HEK293 (cell line): Measurements from ENCODE around the gene SFTPA1.
"Not testable (repeated sequence)": the region's sequence is repeated elsewhere in the genome, so short reads cannot be mapped to it uniquely, and the experiment has no call there.

Source experiments
- CTCF ChIA-PET: fragments of 350-600 bp; formaldehyde crosslinking; extraction: SDS; loops from one replicate; lab custom pipeline; 2021; ENCODE audit warnings: antibody characterized with exemption; lab: Yijun Ruan, JAX
- POLR2A ChIA-PET: fragments of 300-600 bp; formaldehyde crosslinking; extraction: SDS; loops from one replicate; lab custom pipeline; 2020; ENCODE audit warnings: antibody characterized with exemption, inconsistent platforms; lab: Yijun Ruan, JAX
- H3K27ac ChIP-seq: fragments of 200-500 bp; sonication (Bioruptor generic); 2 replicates; pipeline ENCODE4 v1.5.1; 2014; ENCODE audit warnings: low read depth, low read length, control low read depth, inconsistent platforms; ENCODE audit errors: extremely low read depth
- H3K36me3 ChIP-seq, 2 experiments: fragments of 200-500 bp in 1 of 2; sonication (Bioruptor generic) in 1 of 2; 1 replicate in 1 of 2; 2 replicates in 1 of 2; pipeline ENCODE4 v1.5.1; 2014 to 2017; ENCODE audit warnings: inconsistent platforms in 2 of 2, low read length in 2 of 2; ENCODE audit not compliant: control insufficient read depth in 2 of 2, insufficient read depth in 1 of 2
- H3K4me1 ChIP-seq: fragments of 200-500 bp; sonication (Bioruptor generic); 2 replicates; pipeline ENCODE4 v1.5.1; 2014; ENCODE audit warnings: mild to moderate bottlenecking, low read length, inconsistent platforms; ENCODE audit not compliant: control insufficient read depth, insufficient read depth
- H3K4me3 ChIP-seq: 2 replicates; pipeline ENCODE4 v1.5.1; 2011; ENCODE audit warnings: low read depth, mild to moderate bottlenecking, control low read depth, low read length, moderate library complexity
- H3K9me3 ChIP-seq: fragments of 200-500 bp; sonication (Bioruptor generic); 2 replicates; pipeline ENCODE4 v1.5.1; 2014; ENCODE audit warnings: low read depth, low read length, inconsistent platforms; ENCODE audit not compliant: control insufficient read depth, insufficient read depth
- EGR2 ChIP-seq: fragments of 450-650 bp; formaldehyde crosslinking; IDR thresholded peaks from 2 replicates; pipeline ENCODE4 v1.5.1; 2016; ENCODE audit warnings: low read depth, missing biosample characterization, missing genetic modification characterization
- ELK4 ChIP-seq: IDR thresholded peaks from 2 replicates; pipeline ENCODE4 v1.6.1; 2011; ENCODE audit warnings: mild to moderate bottlenecking, low read depth, low read length, borderline replicate concordance
- KLF17 ChIP-seq: fragments of 450-650 bp; formaldehyde crosslinking; IDR thresholded peaks from 2 replicates; pipeline ENCODE4 v1.5.1; 2016; ENCODE audit warnings: missing biosample characterization, missing genetic modification characterization
- PRDM4 ChIP-seq: fragments of 450-650 bp; formaldehyde crosslinking; IDR thresholded peaks from 2 replicates; pipeline ENCODE4 v1.5.1; 2017; ENCODE audit warnings: missing biosample characterization, missing genetic modification characterization
- PRDM6 ChIP-seq: fragments of 450-650 bp; formaldehyde crosslinking; IDR thresholded peaks from 2 replicates; pipeline ENCODE4 v1.5.1; 2017; ENCODE audit warnings: missing biosample characterization, missing genetic modification characterization
- ZBTB48 ChIP-seq: fragments of 450-650 bp; formaldehyde crosslinking; IDR thresholded peaks from 2 replicates; pipeline ENCODE4 v1.5.1; 2016; ENCODE audit warnings: missing biosample characterization, missing genetic modification characterization
- ZNF133 ChIP-seq: fragments of 450-650 bp; formaldehyde crosslinking; IDR thresholded peaks from 2 replicates; pipeline ENCODE4 v1.5.1; 2016; ENCODE audit warnings: missing biosample characterization, missing genetic modification characterization
- ZNF140 ChIP-seq: fragments of 450-650 bp; formaldehyde crosslinking; IDR thresholded peaks from 2 replicates; pipeline ENCODE4 v1.5.1; 2016; ENCODE audit warnings: missing biosample characterization, missing genetic modification characterization
- ZNF169 ChIP-seq: fragments of 450-650 bp; formaldehyde crosslinking; IDR thresholded peaks from 2 replicates; pipeline ENCODE4 v1.5.1; 2016; ENCODE audit warnings: missing biosample characterization, missing genetic modification characterization
- ZNF184 ChIP-seq: fragments of 450-650 bp; IDR thresholded peaks from 2 replicates; pipeline ENCODE4 v1.5.1; 2018; ENCODE audit warnings: missing biosample characterization, mild to moderate bottlenecking, missing genetic modification characterization
- ZNF302 ChIP-seq: fragments of 450-650 bp; formaldehyde crosslinking; IDR thresholded peaks from 2 replicates; pipeline ENCODE4 v1.5.1; 2016; ENCODE audit warnings: missing biosample characterization, missing genetic modification characterization, low read depth
- ZNF311 ChIP-seq: fragments of 450-650 bp; formaldehyde crosslinking; IDR thresholded peaks from 2 replicates; pipeline ENCODE4 v1.5.1; 2017; ENCODE audit warnings: missing biosample characterization, missing genetic modification characterization, borderline replicate concordance
- ZNF341 ChIP-seq: fragments of 450-650 bp; formaldehyde crosslinking; IDR thresholded peaks from 2 replicates; pipeline ENCODE4; 2016; ENCODE audit warnings: low read depth, missing biosample characterization, missing genetic modification characterization
- ZNF449 ChIP-seq: fragments of 450-650 bp; formaldehyde crosslinking; IDR thresholded peaks from 2 replicates; pipeline ENCODE4 v1.5.1; 2017; ENCODE audit warnings: missing biosample characterization, mild to moderate bottlenecking, missing genetic modification characterization, moderate library complexity
- ZNF473 ChIP-seq: fragments of 450-650 bp; formaldehyde crosslinking; IDR thresholded peaks from 2 replicates; pipeline ENCODE4 v1.5.1; 2017; ENCODE audit warnings: missing biosample characterization, missing genetic modification characterization
- ZNF488 ChIP-seq: fragments of 450-650 bp; formaldehyde crosslinking; IDR thresholded peaks from 2 replicates; pipeline ENCODE4 v1.5.1; 2016; ENCODE audit warnings: missing biosample characterization, missing genetic modification characterization
- ZNF514 ChIP-seq: fragments of 450-650 bp; formaldehyde crosslinking; IDR thresholded peaks from 2 replicates; pipeline ENCODE4 v1.5.1; 2016; ENCODE audit warnings: missing biosample characterization, missing genetic modification characterization
- ZNF596 ChIP-seq: fragments of 450-650 bp; IDR thresholded peaks from 2 replicates; pipeline ENCODE4 v1.5.0; 2018; ENCODE audit warnings: missing biosample characterization, mild to moderate bottlenecking, missing genetic modification characterization, moderate library complexity
- ZNF792 ChIP-seq: fragments of 450-650 bp; formaldehyde crosslinking; IDR thresholded peaks from 2 replicates; pipeline ENCODE4 v1.5.1; 2016; ENCODE audit warnings: missing biosample characterization, missing genetic modification characterization
- ZSCAN4 ChIP-seq: fragments of 450-650 bp; formaldehyde crosslinking; IDR thresholded peaks from 2 replicates; pipeline ENCODE4 v1.5.1; 2017; ENCODE audit warnings: missing biosample characterization, missing genetic modification characterization

SFTPA1 gene

GRCh38 chr10:79563426-79563825 lies 47.3 kb upstream of the SFTPA1 start:
- H3K36me3 ChIP-seq: no peaks in the 10 kb centered on the region
- no peaks in the 10 kb centered on the region for H3K4me1 ChIP-seq
- H3K27ac ChIP-seq: no peak overlapping the region
- POLR2A ChIA-PET: no interaction called here
- CTCF ChIA-PET: interaction anchor here (0.6 to 1.6 kb wide), 7 partner anchors 8 to 1121 kb away, joined by 3 to 10 read pairs (median 3); no protein-coding TSS in a partner anchor
- H3K9me3 ChIP-seq: no peaks in the 10 kb centered on the region
- TF ChIP-seq ZNF514: no peak
- no peak for TF ChIP-seq KLF17 (tag by site-specific recombination)
- 0 out of 2 replicates have a peak, but pooled peaks have one; percentile 19 for TF ChIP-seq PRDM4 (tag by site-specific recombination)
- 0 out of 2 replicates have a peak, but pooled peaks have one; percentile 19 for TF ChIP-seq ZSCAN4
- TF ChIP-seq ZNF341: no peak
- no peak for TF ChIP-seq ELK4
- TF ChIP-seq ZNF488 (tag by site-specific recombination): no peak
- no peak for TF ChIP-seq ZNF133 (tag by site-specific recombination)
- TF ChIP-seq ZNF302: no peak
- no peak for TF ChIP-seq ZNF449 (tag by site-specific recombination)
- no peak for TF ChIP-seq ZNF311 (tag by site-specific recombination)
- no peak overlapping the region for H3K4me3 ChIP-seq

GRCh38 chr10:79570624-79571023 lies 40.1 kb upstream of the SFTPA1 start:
- POLR2A ChIA-PET, H3K9me3 ChIP-seq, H3K4me3 ChIP-seq, H3K27ac ChIP-seq, H3K4me1 ChIP-seq, H3K36me3 ChIP-seq: not testable (repeated sequence)
- CTCF ChIA-PET: interaction anchor here (0.6 to 2.0 kb wide), 3 partner anchors 8 to 64 kb away, joined by 5 to 7 read pairs (median 7); partner anchors contain the start of gene SFTPA2

GRCh38 chr10:79579361-79579760 lies 31.4 kb upstream of the SFTPA1 start:
- no peaks in the 10 kb centered on the region for H3K9me3 ChIP-seq
- ChIA-PET CTCF (interaction anchor here (2.2 kb wide), 1 partner anchor 17 kb away, joined by 10 read pairs; no protein-coding TSS in a partner anchor), POLR2A (no interaction called here)
- H3K27ac ChIP-seq: no peak overlapping the region
- H3K4me3 ChIP-seq: no peak overlapping the region
- no peaks in the 10 kb centered on the region for H3K4me1 ChIP-seq
- no peak for TF ChIP-seq ZNF184 (tag by site-specific recombination)
- TF ChIP-seq ELK4: no peak
- no peak for TF ChIP-seq PRDM6
- TF ChIP-seq ZNF473 (tag by site-specific recombination): no peak
- TF ChIP-seq ZNF140 (tag by site-specific recombination): no peak
- no peak for TF ChIP-seq ZNF302
- TF ChIP-seq EGR2 (tag by site-specific recombination): no peak
- TF ChIP-seq ZBTB48 (tag by site-specific recombination): no peak
- no peak for TF ChIP-seq ZNF341
- TF ChIP-seq ZNF169 (tag by site-specific recombination): no peak
- no peak for TF ChIP-seq ZNF792 (tag by site-specific recombination)
- no peak for TF ChIP-seq ZNF596 (tag by site-specific recombination)
- TF ChIP-seq, all 188 proteins: peak for 0
- H3K36me3 ChIP-seq: no peaks in the 10 kb centered on the region
